K562 (cell line): Measurements from ENCODE around the gene NTN3. TPM values are rescaled to one million over a fixed set of nuclear protein-coding genes. Genes with fewer than 3 reads are reported as not detected.

Experiments
- ATAC-seq: fragments of 200-7000 bp; cut with Tn5 transposase; 3 replicates; pipeline ENCODE4 v1.9.1; 2020; ENCODE audit warnings: moderate library complexity
- BruUV-seq: library from RNA; stranded (reverse); fragments of 400-500 nt; replicated peaks from 2 replicates; lab custom pipeline; 2021; lab: Mats Ljungman, UMichigan
- CTCF ChIA-PET: fragments of 300-600 bp; formaldehyde crosslinking; extraction: SDS; loops from one replicate; lab custom pipeline; 2021; ENCODE audit warnings: low intra/inter-chr PET ratio; lab: Yijun Ruan, JAX
- POLR2A ChIA-PET: fragments of 300-600, 350-650 bp; sonication (Branson Sonifier 250); formaldehyde crosslinking; extraction: SDS; loops from one replicate; lab custom pipeline; 2021; ENCODE audit warnings: antibody characterized with exemption, inconsistent platforms; lab: Yijun Ruan, JAX
- DNase-seq, 4 experiments: peaks; one replicate each; pipeline versions ENCODE4 v3.0.0 to v3.0.0-alpha.2; 2011 to 2018; ENCODE audit warnings: low spot score in 3 of 4, mixed read lengths in 3 of 4; ENCODE audit errors: extremely low read depth in 1 of 4
- FAIRE-seq: peaks from 2 replicates; lab custom pipeline; 2011; peaks lifted over from hg19 to GRCh38; lab: Jason Lieb, UNC
- H2AFZ ChIP-seq: 2 replicates; pipeline ENCODE4 v1.6.0; 2011; ENCODE audit warnings: low read depth, low read length, control low read depth, inconsistent platforms
- H3K27ac ChIP-seq: fragments of 200-600 bp; 3 replicates; pipeline ENCODE4 v1.8.0; 2011; ENCODE audit warnings: low read depth, mild to moderate bottlenecking, control low read depth, inconsistent platforms, low read length, moderate library complexity, mixed read lengths; ENCODE audit errors: extremely low read depth
- H3K27me3 ChIP-seq, 2 experiments: fragments of 300-600 bp in 1 of 2; 2 replicates in 1 of 2; 3 replicates in 1 of 2; pipeline versions ENCODE4 v1.6.0 to v1.8.0; 2011; ENCODE audit warnings: inconsistent platforms in 2 of 2, low read length in 2 of 2, mild to moderate bottlenecking in 1 of 2, mixed read lengths in 1 of 2, moderate library complexity in 1 of 2; ENCODE audit not compliant: control insufficient read depth in 2 of 2, insufficient read depth in 2 of 2
- H3K36me3 ChIP-seq: fragments of 300-600 bp; 3 replicates; pipeline ENCODE4 v1.8.0; 2011; ENCODE audit warnings: mild to moderate bottlenecking, low read length, inconsistent platforms; ENCODE audit not compliant: control insufficient read depth, insufficient read depth
- H3K4me1 ChIP-seq, 2 experiments: fragments of 200-600 bp in 1 of 2; replicated peaks in 1 of 2; 2 replicates in 1 of 2; 3 replicates in 1 of 2; pipeline versions ENCODE4 v1.5.1 to v1.8.0; 2011; ENCODE audit warnings: inconsistent platforms in 2 of 2, low read length in 2 of 2, mild to moderate bottlenecking in 1 of 2, mixed read lengths in 1 of 2, moderate library complexity in 1 of 2; ENCODE audit not compliant: control insufficient read depth in 2 of 2, insufficient read depth in 2 of 2
- H3K4me2 ChIP-seq: 2 replicates; pipeline ENCODE4 v1.6.1; 2011; ENCODE audit warnings: low read length, control low read depth, inconsistent platforms, mixed read lengths; ENCODE audit not compliant: insufficient read depth
- H3K4me3 ChIP-seq: fragments of 200-600 bp; sonication (generic), shearing (Covaris generic); 2 replicates; pipeline ENCODE4 v1.5.1; 2016; ENCODE audit warnings: control low read depth, inconsistent platforms
- H3K79me2 ChIP-seq: fragments of 200-600 bp; 3 replicates; pipeline ENCODE4 v1.8.0; 2011; ENCODE audit warnings: low read length, inconsistent platforms; ENCODE audit not compliant: control insufficient read depth, insufficient read depth
- H3K9ac ChIP-seq, 2 experiments: 2 replicates each; pipeline versions ENCODE4 v1.6.0 to v1.6.1; 2011; ENCODE audit warnings: low read depth in 2 of 2, low read length in 2 of 2, control low read depth in 1 of 2, inconsistent platforms in 1 of 2, mild to moderate bottlenecking in 1 of 2, mixed read lengths in 1 of 2; ENCODE audit not compliant: insufficient read depth in 1 of 2
- H3K9me1 ChIP-seq: one replicate; pipeline ENCODE4 v1.6.0; 2011; ENCODE audit warnings: inconsistent platforms, mild to moderate bottlenecking, low read length, moderate library complexity; ENCODE audit not compliant: control insufficient read depth, insufficient read depth
- H3K9me3 ChIP-seq: replicated peaks from 2 replicates; pipeline ENCODE4 v1.5.1; 2011; ENCODE audit warnings: low read depth, low read length, inconsistent platforms; ENCODE audit not compliant: control insufficient read depth, insufficient read depth
- H4K20me1 ChIP-seq: replicated peaks from 2 replicates; pipeline ENCODE4 v1.6.1; 2011; ENCODE audit warnings: low read length, inconsistent platforms, mixed read lengths; ENCODE audit not compliant: control insufficient read depth, insufficient read depth
- ARID3A ChIP-seq: IDR thresholded peaks from 2 replicates; pipeline ENCODE4 v1.6.1; 2012; ENCODE audit warnings: low read depth, low read length, improper control_type of control experiment, borderline replicate concordance
- ATF4 ChIP-seq: fragments of 450-650 bp; formaldehyde crosslinking; IDR thresholded peaks from 2 replicates; pipeline ENCODE4 v1.4.0; 2022; ENCODE audit warnings: mild to moderate bottlenecking, moderate library complexity
- CBX1 ChIP-seq: sonication (generic); IDR thresholded peaks from 2 replicates; pipeline ENCODE4 v1.6.1; 2016; ENCODE audit warnings: antibody characterized with exemption, low read depth, mild to moderate bottlenecking
- CCAR2 ChIP-seq: fragments of 200-400 bp; formaldehyde crosslinking; IDR thresholded peaks from 2 replicates; pipeline ENCODE4 v1.6.1; 2017; ENCODE audit warnings: mild to moderate bottlenecking, low read depth, low read length
- STAT5A ChIP-seq: IDR thresholded peaks from 2 replicates; pipeline ENCODE4 v1.6.1; 2012; ENCODE audit warnings: low read length, inconsistent platforms, borderline replicate concordance
- ZNF589 ChIP-seq: fragments of 200-800 bp; sonication (Bioruptor generic); IDR thresholded peaks from 2 replicates; pipeline ENCODE4 v1.6.1; 2016; ENCODE audit warnings: low read depth, missing genetic modification characterization, missing compliant biosample characterization
- WGBS: fragments of 100-300 bp; shearing (Covaris generic); methylation state at CpG from one replicate; pipeline ENCODE4 v1.1.6; 2016; ENCODE audit warnings: low coverage, mixed read lengths; ENCODE audit not compliant: insufficient coverage; ENCODE audit errors: missing lambda C conversion rate; 5-methylcytosine and 5-hydroxymethylcytosine counted together
- in situ Hi-C: fragments of 300-500 bp; cut with MboI; formaldehyde crosslinking; loops from 4 replicates; pipeline ENCODE4 v1.15.0; 2018; ENCODE audit warnings: inconsistent platforms, mixed read lengths
- intact Hi-C: fragments of 100-400 bp; cut with micrococcal nuclease; formaldehyde crosslinking; loops from 2 replicates; pipeline ENCODE4 v1.14.2; 2022
- polyA plus RNA-seq, 8 experiments: library from polyadenylated mRNA; depleted of rRNA in 4 of 8; stranded (reverse) in 5 of 8; unstranded in 3 of 8; fragments of >200 nt; fragmentation: Nextera tagmentation in 2 of 8; fragmentation: Illumina TruSeq in 1 of 8; extraction: Ambion mirVana in 2 of 8; extraction: Trizol in 1 of 8; gene quantifications; 2 replicates each; pipeline versions ENCODE4 v1.2.1 to v1.2.3, GENCODE V29; 2011 to 2014; ENCODE audit warnings: inconsistent platforms in 1 of 8, missing spikeins in 1 of 8
- total RNA-seq, 7 experiments: library from RNA; depleted of rRNA in 6 of 7; stranded (reverse); fragments of >200 nt in 6 of 7; fragmentation: Illumina TruSeq in 2 of 7; extraction: Trizol in 2 of 7; gene quantifications; 2 replicates each; pipeline versions ENCODE4 v1.2.1 to v1.2.3, GENCODE V29; 2011 to 2021; ENCODE audit warnings: low replicate concordance in 1 of 7

NTN3 gene
- total and polyA plus RNA-seq, 9 of the 15 experiments (the other 6 are each of a cell fraction or from before 2014, with no cell fraction given): not detected

GRCh38 chr16:2426941-2427361 is 44.1 kb upstream of the NTN3 start:
- 79% methylated on average over 6 of the region's 6 CpGs for WGBS
- intact Hi-C loops: no loop called here
- BruUV-seq: no TSS peak

More at GRCh38 chr16:2426941-2427361, 44.1 kb upstream of the NTN3 start:
- Histone ChIP-seq H3K9me3 (no peaks in the 10 kb centered on the region), H3K79me2 (peaks cover 37% of the 10 kb centered on the region), H3K27ac (no peak overlapping the region), H3K9ac (peak overlapping the region in 1 of 2 experiments; percentile 68; a peak in 2 of 4 replicates), H4K20me1 (no peaks in the 10 kb centered on the region; the same call in 1 of the 2 replicates), H3K9me1 (no peaks in the 10 kb centered on the region), H3K4me2 (no peak overlapping the region), H3K27me3 (no peaks in the 10 kb centered on the region), H3K4me1 (peaks cover 25 to 38% of the 10 kb centered on the region in 2 experiments; a peak in 4 of 5 replicates), H3K36me3 (peaks cover 19% of the 10 kb centered on the region), H3K4me3 (no peak overlapping the region), H2AFZ (no peak overlapping the region)
- CTCF ChIA-PET: interaction anchor here (3.0 kb wide), 1 partner anchor 86 kb away, joined by 12 read pairs; the partner anchor contains the start of gene ABCA3
- in situ Hi-C loops: no loop called here
- FAIRE-seq (no peak), ATAC-seq (no peak), DNase-seq (no peak)
- POLR2A ChIA-PET: interaction anchor here (0.6 to 2.8 kb wide), 4 partner anchors 10 to 158 kb away, joined by 3 to 17 read pairs (median 3); no protein-coding TSS in a partner anchor
- TF ChIP-seq ZNF589 (CRISPR knock-in tag) (no peak), ATF4 (CRISPR knock-in tag) (no peak), CCAR2 (no peak), ARID3A (no peak), STAT5A (no peak), CBX1 (no peak)
